Fibroblast of skin of left biceps (primary cell): ENCODE data around the gene PSPH.

Experiments used
- DNase-seq, 2 experiments: peaks; one replicate each; pipeline ENCODE4 v3.0.0-alpha.2; 2013; ENCODE audit warnings: low read depth in 2 of 2

Gene PSPH

GRCh38 chr7:56003749-56004148, 47.5 kb downstream of the PSPH start:
- no peak for DNase-seq

DNA sequence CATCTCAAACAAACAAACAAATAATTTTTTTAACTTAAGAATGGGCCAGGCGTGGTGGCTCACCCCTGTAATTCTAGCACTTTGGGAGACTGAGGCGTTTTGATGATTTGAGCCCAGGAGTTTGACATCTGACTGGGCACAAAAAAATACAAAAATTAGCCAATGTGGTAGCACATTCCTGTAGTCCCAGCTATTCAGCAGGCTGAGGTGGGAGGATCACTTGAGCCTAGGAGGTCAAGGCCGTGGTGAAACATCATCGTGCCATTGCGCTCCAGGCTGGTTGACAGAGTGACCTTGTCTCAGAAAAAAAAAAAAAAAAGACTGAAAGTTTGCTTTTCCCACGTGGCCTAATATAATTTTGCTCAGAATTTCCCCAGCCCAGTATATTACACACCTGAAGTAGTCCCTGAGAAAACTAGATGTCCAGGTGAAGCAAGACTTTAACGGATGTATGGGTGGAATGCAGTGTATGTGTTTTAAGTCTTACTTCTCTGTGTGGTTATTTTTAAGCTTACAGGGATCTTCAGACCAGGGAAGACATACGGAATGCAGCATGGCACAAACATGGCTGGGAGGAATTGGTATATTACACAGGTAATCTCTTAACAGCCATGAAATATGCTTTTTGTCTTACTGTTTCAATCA, 54.3 kb downstream of the PSPH start:
- DNase-seq, result no peak

DNA sequence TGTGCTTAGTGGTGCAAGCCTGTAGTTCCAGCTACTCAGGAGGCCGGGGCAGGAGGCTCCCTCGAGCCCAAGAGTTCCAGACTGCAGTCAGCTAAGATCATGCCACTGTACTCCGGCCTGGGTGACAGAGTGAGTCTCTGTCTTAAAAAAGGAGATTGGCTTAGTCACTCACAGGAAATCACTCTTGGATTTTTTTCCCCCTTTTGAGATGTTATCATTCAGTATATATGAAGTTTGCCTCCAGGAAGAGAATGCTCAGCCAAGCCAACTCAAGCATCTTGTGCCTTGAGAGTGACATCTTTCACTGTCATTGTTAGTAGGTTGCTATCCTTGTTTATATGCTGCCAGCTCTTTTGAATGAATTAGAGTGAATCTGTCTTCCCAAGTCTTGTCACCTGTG, 58.9 kb downstream of the PSPH start:
- DNase-seq, result no peak

- no peak for DNase-seq
Observed at GRCh38 chr7:55983537-55983936, 67.7 kb downstream of the PSPH start.

- no peak for DNase-seq
Observed at GRCh38 chr7:55980266-55980665, 71.0 kb downstream of the PSPH start.

- DNase-seq, result peak; percentile 39 to 47
Observed at GRCh38 chr7:55977831-55978230, 73.4 kb downstream of the PSPH start.

GRCh38 chr7:55975988-55976633, 75.1 kb downstream of the PSPH start:
- no peak for DNase-seq

GRCh38 chr7:55973747-55974250, 77.4 kb downstream of the PSPH start:
- DNase-seq, result no peak

DNA sequence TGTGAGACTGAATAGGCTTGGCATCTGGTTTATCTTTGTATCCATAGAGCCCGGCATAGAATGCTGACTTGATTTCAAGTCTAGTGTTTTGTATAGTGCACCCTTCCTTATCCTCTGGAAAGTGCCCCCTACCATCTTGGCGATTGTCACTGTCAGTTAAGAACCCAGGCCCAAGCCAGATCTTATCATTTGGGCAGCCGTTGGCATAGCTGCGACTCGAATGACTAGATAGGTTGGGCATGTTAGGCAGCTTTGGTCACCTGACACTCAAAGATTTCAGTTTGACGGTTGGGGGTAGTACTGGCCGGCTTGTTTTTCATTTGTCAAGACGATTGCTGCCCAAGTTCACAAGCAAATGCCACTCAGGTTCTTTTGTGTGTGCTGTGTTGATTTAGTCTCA, 80.3 kb downstream of the PSPH start:
- DNase-seq, result no peak

GRCh38 chr7:55970561-55970960, 80.7 kb downstream of the PSPH start:
- no peak for DNase-seq

GRCh38 chr7:55969391-55969790, 81.9 kb downstream of the PSPH start:
- no peak for DNase-seq

DNA sequence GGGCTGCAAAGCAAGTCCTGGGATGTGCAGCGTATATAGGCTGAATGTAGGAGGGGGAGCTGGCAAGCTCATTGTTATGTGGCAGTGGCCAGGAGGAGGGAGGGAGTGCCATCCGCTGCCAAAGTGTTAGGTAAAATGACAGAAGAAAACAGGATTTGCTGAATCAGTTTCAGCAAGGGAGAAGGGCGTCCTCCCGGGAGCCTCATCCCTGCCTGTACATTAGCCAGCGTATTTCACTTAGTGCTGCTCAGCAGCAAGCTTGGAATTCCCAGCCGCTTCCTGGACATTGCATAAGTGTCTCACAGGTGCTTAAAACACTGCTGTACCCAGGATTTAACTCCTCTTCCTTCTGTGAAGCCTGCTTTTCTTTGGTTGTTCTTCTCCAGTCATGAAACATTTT, 84.4 kb downstream of the PSPH start:
- DNase-seq, result no peak

GRCh38 chr7:55965805-55966421, 85.3 kb downstream of the PSPH start:
- DNase-seq, result peak in 1 of 2 experiments; percentile 52

GRCh38 chr7:55965100-55965470, 86.2 kb downstream of the PSPH start:
- no peak for DNase-seq

GRCh38 chr7:55964261-55965099, 86.8 kb downstream of the PSPH start, which contains the start of gene NIPSNAP2:
Gene NIPSNAP2 (plus strand): TSS chr7:55964585. CDS start chr7:55964610, 25 bp downstream.
- no peak for DNase-seq

DNA sequence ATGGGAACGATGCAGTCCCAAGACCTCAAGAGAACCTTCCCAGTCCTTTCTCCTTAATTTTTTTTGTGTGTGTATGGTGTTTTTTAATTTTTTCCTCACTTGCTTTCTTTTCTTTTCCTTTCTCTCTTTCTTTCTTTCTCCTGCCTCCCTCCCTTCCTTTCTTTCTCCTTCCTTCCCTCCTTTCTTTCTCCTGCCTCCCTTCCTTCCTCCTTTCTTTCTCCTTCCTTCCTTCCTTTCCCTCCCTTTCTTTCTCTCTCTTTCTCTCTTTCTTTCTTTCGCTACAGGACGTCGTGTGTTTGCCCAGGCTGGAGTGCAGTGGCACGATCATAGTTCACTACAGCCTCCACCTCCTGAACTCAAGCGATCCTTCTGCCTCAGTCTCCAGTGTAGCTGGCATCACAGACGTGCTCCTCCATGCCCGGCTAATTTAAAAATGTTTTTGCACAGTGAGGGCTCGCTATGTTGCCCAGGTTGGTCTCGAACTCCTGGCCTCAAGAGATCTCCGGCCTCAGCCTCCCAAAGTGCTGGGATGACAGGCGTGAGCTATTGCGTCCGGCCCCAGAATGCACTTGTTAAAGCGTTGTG, 87.6 kb downstream of the PSPH start:
- DNase-seq, result no peak

GRCh38 chr7:55962014-55962413, 89.2 kb downstream of the PSPH start:
- no peak for DNase-seq
